ENCODE results near the gene LBHD2. TPM values are rescaled to one million over a fixed set of nuclear protein-coding genes. Genes with fewer than 3 reads are reported as not detected.

LBHD2 gene
- polyA plus RNA-seq, 1 experiment = not detected

- ChIA-PET POLR2A (interaction anchor here (0.9 kb wide), 1 partner anchor 401 kb away, joined by 3 read pairs; no protein-coding TSS in a partner anchor), CTCF (interaction anchor here (0.7 to 3.1 kb wide), 5 partner anchors 9 to 141 kb away, joined by 3 to 12 read pairs (median 3); no protein-coding TSS in a partner anchor)
- no peak for TF ChIP-seq CTCF (IDR thresholded peaks at IDR 0.05; ENCODE audit: low read depth, low read length)
- H3K9me3 ChIP-seq (ENCODE audit: control insufficient read depth, insufficient read depth, low read length) = no peaks in the 10 kb centered on the region; the same call in 1 of the 2 replicates
- no peak overlapping the region for H3K27ac ChIP-seq (ENCODE audit: low read depth, low read length)
- H3K27me3 ChIP-seq (ENCODE audit: control insufficient read depth, insufficient read depth, low read length) = peaks cover 14% of the 10 kb centered on the region
- no peak for DNase-seq (ENCODE audit: low read depth, low spot score)
- H3K4me3 ChIP-seq (ENCODE audit: low read depth, low read length) = peak overlapping the region; percentile 34
Observed at GRCh38 chr14:103126873-103127304, 42.9 kb downstream of the LBHD2 start.

- TF ChIP-seq CTCF (IDR thresholded peaks at IDR 0.05; ENCODE audit: low read depth, low read length) = no peak
- ChIA-PET CTCF (interaction anchor here (0.9 to 3.1 kb wide), 4 partner anchors 9 to 141 kb away, joined by 3 to 12 read pairs (median 6); no protein-coding TSS in a partner anchor), POLR2A (interaction anchor here (0.9 kb wide), 1 partner anchor 401 kb away, joined by 3 read pairs; no protein-coding TSS in a partner anchor)
- H3K9me3 ChIP-seq (ENCODE audit: control insufficient read depth, insufficient read depth, low read length) = no peaks in the 10 kb centered on the region; the same call in 1 of the 2 replicates
- H3K27ac ChIP-seq (ENCODE audit: low read depth, low read length) = no peak overlapping the region
- H3K4me3 ChIP-seq (ENCODE audit: low read depth, low read length) = 0 out of 2 replicates have a peak overlapping the region, but pooled peaks have one; percentile 17
- peaks cover 14% of the 10 kb centered on the region for H3K27me3 ChIP-seq (ENCODE audit: control insufficient read depth, insufficient read depth, low read length)
- DNase-seq (ENCODE audit: low read depth, low spot score) = no peak
Observed at GRCh38 chr14:103127356-103127755, 43.3 kb downstream of the LBHD2 start.

- no peaks in the 10 kb centered on the region; the same call in 1 of the 2 replicates for H3K9me3 ChIP-seq (ENCODE audit: control insufficient read depth, insufficient read depth, low read length)
- CTCF ChIA-PET = interaction anchor here (0.9 to 3.1 kb wide), 4 partner anchors 8 to 140 kb away, joined by 3 to 12 read pairs (median 6); no protein-coding TSS in a partner anchor
- H3K27me3 ChIP-seq (ENCODE audit: control insufficient read depth, insufficient read depth, low read length) = peaks cover 14% of the 10 kb centered on the region
- no peak overlapping the region for H3K4me3 ChIP-seq (ENCODE audit: low read depth, low read length)
- H3K27ac ChIP-seq (ENCODE audit: low read depth, low read length) = no peak overlapping the region
- TF ChIP-seq CTCF (IDR thresholded peaks at IDR 0.05; ENCODE audit: low read depth, low read length) = no peak
- DNase-seq (ENCODE audit: low read depth, low spot score) = no peak
- POLR2A ChIA-PET = no interaction called here
Observed at GRCh38 chr14:103127861-103128598, 44.0 kb downstream of the LBHD2 start.

GRCh38 chr14:103128631-103129300 lies 44.8 kb downstream of the LBHD2 start:
- Histone ChIP-seq H3K27ac (ENCODE audit: low read depth, low read length) (no peak overlapping the region), H3K27me3 (ENCODE audit: control insufficient read depth, insufficient read depth, low read length) (peaks cover 12% of the 10 kb centered on the region), H3K4me3 (ENCODE audit: low read depth, low read length) (no peak overlapping the region), H3K9me3 (ENCODE audit: control insufficient read depth, insufficient read depth, low read length) (no peaks in the 10 kb centered on the region; the same call in 1 of the 2 replicates)
- no peak for DNase-seq (ENCODE audit: low read depth, low spot score)
- no peak for TF ChIP-seq CTCF (IDR thresholded peaks at IDR 0.05; ENCODE audit: low read depth, low read length)
- CTCF ChIA-PET = interaction anchor here (1.0 to 3.1 kb wide), 3 partner anchors 24 to 57 kb away, joined by 3 to 12 read pairs (median 4); no protein-coding TSS in a partner anchor
- POLR2A ChIA-PET = no interaction called here
